NOMO-1 (cell line): ENCODE data around the gene SP140.
"Not testable (repeated sequence)": the region's sequence is repeated elsewhere in the genome, so short reads cannot be mapped to it uniquely, and the experiment has no call there.

ENCODE experiments used
- DNase-seq, 2 experiments: peaks; one replicate each; lab custom pipeline; 2025; ENCODE audit not compliant: unreplicated experiment in 2 of 2; lab: John Stamatoyannopoulos, UW

SP140 gene

DNA sequence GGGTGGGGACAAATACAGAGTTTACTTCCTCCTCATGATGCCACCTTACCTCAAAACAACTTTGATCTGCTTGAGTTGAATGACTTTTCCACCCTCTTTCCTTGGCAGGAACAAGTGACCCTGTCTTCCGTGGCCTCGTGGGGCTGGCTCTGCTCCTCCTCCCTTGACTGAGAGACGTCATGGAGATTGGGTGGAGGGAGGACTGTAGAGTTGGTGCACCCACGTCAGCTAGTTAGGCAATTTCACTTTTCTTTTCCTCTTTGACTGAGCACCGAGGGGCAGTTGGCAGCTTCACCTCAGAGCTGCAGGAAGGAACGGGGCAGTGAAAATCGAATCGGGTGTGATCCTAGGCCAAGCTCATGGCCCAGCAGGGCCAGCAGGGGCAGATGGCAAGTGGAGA, at the start of gene SP140:
SP140 (plus strand) TSS at position 251 of the 400 bp plus-strand sequence; CDS start at position 360, 109 bp downstream.
- DNase-seq = peak; percentile 77 to 82

DNA sequence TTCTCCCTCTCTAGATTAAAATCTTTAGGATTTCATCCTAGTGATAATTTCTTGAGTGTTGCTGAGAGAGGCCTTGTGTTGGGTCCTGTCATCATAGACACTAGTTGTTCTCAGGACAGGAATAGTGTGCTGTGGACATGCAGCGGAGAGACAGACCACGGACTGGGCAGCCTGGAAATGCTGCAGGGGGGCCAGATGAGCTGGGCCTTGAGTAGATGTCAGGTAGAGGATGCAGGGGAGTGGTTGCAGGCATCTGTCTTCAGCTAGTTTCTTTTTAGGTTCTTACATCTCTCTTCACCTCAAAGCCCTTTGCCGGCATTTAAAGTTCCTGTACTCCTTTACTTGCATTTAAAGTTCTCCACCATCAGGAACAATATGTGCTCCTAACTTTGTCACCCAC, 48.5 kb upstream of the SP140 start:
- no peak for DNase-seq

DNA sequence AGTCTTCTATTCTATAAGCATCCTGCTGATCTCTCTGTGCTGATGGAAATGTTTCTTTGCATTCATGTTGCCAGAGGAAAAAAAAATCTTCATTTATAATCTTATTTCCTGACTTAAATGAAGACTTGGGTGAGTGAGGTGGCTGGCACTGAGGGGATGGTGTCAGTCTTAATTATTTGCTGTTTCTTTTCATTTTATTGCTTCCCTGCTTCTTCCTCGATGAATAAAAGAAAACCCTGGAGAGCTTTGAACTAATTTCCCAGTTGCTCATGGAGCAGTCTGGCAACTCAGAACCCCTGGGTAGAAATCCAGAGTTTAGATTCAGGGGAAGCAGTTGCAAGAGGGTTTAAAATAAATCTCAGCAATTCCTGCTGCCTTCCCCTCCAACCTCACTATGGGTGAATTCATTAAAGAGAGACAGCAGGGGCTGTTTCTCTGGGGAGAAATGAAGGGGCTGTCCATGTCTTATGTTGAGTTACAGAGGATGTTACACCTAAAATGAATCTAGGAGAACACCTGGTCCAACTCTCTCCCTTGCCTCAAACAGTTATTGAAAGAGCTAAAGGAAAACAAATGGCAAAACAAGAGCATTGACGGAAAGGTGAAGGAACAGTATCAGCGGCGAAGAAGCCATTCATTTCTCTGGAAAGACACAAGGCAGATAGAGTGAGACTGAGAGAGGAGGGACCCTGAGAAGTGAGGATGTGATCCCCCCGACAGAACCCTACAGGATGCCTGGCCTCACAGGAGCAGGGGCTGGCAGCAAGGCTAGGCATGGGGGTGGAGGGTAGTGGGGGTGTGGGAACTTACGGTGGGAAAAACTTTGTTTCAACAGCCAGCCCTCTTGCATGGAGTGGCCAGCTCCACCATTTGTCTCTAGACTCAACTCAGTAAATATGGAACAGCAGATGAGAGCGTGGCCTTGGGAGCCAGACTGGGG, 46.7 kb upstream of the SP140 start:
- DNase-seq = no peak

DNA sequence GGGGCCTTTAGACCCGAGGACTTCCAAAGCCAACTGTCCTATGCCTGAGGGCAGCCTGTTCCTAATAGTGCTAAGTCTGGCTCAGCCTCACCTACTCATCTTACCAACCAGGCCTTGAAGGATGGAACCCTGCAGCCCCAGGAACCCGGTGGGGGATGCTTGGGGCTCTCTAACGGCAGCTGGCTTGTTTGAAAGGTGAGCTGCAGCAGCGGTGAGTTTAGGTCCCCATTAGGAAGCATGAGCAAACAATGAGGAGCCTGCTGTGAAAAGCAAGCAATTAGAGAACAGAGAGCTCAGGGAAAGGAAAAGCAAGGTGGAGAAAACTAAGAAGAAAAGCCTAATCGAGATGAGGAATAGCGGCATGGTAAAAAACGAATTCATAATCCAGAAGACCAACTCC, 45.6 kb upstream of the SP140 start:
- DNase-seq = no peak

DNA sequence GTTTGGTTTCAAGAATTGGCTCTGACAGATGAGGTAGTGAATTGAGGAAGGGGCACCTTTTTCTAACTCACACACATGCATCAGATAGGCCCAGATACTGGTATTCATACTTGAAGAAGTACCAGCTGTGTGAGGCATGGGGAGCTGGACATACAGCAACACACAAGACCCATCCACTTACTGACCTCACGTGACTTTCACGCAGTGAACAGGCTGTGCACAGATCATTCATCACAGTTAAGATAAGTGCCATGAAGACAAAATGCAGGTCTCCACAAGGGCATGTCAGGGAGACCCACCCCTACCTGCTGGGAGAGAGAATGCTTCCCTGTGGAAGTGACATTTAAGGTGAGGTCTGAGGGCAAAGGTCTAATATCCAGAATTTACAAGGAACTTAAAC, 44.3 kb upstream of the SP140 start:
- DNase-seq = no peak

- DNase-seq = no peak
These were observed 40.6 kb upstream of the SP140 start for GRCh38 chr2:230184727-230185578.

DNA sequence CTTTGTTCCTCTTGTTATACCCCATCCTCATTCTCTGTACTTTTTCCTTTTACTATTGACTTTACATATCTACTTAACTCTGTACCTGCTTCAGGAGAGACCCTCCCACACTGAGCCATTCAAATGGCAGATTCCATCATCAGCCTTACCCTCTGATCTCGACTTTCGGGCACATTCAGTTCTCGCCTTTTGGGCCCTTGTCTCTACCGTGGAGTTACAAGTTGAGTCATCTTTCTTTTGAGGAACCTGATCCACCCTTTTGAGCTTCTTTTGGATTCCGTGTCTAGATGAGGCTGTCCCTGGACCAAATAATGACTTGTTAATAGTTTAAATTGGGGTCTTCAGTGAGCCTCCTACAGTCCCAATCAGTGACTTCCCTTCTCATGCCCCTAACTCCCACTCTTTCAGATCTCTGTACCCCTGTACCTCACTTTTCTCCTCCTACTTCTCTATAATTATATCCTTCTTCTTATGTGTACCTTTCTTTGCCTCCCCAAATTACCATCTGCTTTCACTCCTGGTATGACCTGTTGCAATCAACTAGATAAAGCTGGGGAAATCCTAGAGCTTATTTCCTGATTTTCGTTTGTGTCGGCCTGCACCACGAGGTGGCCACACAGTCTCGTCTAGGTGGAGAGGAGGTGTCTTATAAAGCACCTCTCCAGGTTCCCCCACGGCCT, 23.0 kb upstream of the SP140 start:
- DNase-seq = peak; percentile 33 to 37

DNA sequence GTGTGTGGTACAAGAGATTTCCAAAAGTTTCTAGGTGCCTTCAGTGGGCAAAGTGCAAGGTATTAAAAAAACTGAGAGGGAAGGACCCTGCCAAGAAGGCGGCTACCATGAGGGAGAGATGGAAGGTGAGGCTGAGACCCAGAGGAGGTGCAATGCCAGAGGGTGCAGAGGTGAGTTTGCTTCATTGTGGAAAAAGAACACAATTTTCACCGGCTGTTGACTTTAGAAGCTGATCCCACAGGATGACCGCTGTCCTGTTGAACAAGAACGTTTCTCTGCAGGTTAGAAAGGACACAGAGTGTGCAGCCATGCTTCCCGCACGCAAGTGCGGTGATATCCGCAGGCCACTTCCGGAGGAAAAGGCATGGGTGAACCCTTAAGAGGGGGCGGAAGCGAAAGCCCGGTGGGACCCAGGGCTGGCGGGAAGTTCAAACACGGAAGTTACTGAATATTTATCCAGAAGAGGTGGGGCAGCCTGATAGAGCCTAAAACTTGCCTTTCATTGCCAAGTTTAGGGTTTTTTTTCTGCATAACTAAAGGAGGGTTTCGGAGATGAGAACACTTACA, 22.3 kb upstream of the SP140 start:
- no peak for DNase-seq

GRCh38 chr2:230205034-230205433, 20.5 kb upstream of the SP140 start:
- DNase-seq = peak; percentile 49 to 72

- DNase-seq = no peak
These were observed 19.8 kb upstream of the SP140 start for GRCh38 chr2:230205721-230206120.

DNA sequence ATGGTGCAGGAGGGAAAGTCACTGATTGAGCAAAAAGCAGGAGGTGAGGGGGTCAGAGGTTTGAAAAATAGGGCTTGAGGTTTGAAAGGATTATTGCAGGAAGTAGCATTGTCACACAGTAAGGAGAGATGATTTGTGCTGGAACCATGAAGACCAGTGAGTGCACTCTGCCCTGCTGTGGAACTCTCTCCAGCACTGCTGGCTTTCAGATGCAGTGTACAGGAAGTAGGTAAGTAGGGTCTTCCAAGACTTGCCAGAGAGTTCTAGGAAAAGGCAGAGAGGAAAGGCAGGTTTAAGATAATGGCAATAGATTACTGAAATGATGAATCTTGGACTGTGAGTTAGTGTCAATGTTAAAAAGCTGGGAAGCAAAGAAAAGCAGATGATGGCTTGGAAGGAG, 17.0 kb upstream of the SP140 start:
- no peak for DNase-seq

GRCh38 chr2:230209422-230210051, 16.0 kb upstream of the SP140 start:
- DNase-seq = peak; percentile 45 to 85

DNA sequence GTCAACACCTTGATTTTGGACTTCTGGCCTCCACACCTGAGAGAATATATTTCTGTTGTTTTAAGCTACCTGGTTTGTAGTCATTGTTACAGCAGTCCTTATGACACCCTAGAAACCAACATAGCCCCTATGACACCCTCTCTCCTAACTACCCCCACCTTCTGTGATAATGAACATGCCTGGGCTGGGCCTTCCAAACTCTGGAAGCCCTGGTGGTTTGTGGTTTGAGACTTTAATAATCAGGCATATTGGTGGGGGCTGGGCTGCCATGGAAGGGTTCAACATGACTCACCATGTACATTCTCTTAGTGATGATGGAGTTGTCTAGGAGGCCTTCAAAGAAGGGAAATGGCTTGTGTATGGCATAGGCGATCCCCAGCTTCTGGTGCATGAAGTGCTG, 9.0 kb upstream of the SP140 start:
- no peak for DNase-seq

DNA sequence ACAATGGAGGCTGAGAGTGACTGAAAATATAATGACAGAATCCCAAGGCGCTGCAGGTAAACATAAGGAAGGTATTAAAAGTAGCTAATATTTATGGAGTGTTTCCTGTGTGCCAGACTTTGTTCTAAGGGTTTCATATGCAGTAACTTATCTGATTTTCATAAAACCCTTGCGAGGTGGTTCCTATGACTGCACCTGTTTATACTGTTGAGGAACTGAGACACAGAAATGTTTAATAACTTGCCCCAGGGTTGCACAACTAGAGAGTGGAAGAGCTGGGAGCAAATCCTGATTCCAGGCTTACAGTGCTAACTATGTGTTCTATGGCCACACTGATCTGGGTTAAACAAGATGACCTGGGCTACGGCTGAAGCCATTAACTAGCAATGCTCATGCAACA, 8.1 kb upstream of the SP140 start:
- DNase-seq = no peak

DNA sequence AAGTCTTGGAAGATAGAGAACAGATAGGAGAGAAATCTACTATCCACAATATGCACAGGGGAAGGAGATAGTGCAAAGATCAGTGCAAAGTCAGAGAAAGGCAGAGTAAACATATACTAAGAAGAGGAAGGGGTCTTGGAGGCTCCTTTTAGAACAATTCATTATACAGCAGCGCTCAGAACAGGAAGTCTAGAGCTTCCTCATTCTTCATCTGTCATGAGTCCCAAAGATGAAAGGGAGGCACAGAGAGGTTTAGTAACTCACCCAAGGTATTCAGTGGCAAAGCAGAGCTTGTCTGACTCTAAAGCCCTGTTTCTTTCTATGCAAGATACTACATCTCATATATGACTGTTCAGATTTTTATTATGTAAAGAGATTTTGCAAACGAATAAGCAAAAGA, 7.1 kb upstream of the SP140 start:
- peak; percentile 54 to 86 for DNase-seq

- DNase-seq = peak; percentile 87 to 89
These were observed 5.9 kb upstream of the SP140 start, which contains the start of gene SP110 for GRCh38 chr2:230219419-230220331. Gene SP110, minus strand, starts transcription at chr2:230219984. Its CDS starts 3,057 bp downstream, at chr2:230216927.

GRCh38 chr2:230220347-230220969, 5.1 kb upstream of the SP140 start:
- no peak for DNase-seq

GRCh38 chr2:230221493-230221892, 4.0 kb upstream of the SP140 start:
- DNase-seq = no peak

DNA sequence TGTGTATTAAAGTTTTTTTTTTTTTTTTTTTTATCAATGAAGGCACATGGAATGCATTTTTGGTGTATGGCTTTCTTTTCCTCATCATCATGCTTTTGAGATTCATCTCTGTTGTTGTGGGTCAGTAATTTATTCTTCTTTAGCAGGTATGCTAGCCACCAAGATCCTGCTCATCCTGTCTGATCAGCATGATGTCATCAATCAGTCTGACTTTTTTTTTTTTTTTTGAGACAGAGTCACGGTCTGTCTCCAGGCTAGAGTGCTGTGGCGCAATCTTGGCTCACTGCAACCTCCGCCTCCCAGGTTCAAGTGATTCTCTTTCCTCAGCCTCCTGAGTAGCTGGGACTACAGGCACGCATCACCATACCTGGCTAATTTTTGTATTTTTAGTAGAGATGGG, 2.7 kb upstream of the SP140 start:
- not testable (repeated sequence) for DNase-seq
